Lung (tissue), 12 donors: ENCODE measurements around the gene EPHB6. TPM values are rescaled to one million over a fixed set of nuclear protein-coding genes. Genes with fewer than 3 reads are reported as not detected.

Experiments
- ATAC-seq: fragments of 200-7000 bp; cut with Tn5 transposase; one replicate; pipeline ENCODE4 v1.9.1; 2020; ENCODE audit warnings: moderate number of reproducible peaks; ENCODE audit not compliant: insufficient read depth, low FRiP score
- DNase-seq, 3 donors: peaks; one replicate each; pipeline ENCODE4 v3.0.0-alpha.2; 2013 to 2017
- H3K27ac ChIP-seq, 2 donors: one replicate each; pipeline ENCODE4 v1.5.1; 2013; ENCODE audit warnings: mild to moderate bottlenecking in 2 of 2, moderate library complexity in 2 of 2, control low read depth in 1 of 2, inconsistent platforms in 1 of 2, low read depth in 1 of 2, low read length in 1 of 2
- H3K27me3 ChIP-seq, 3 donors: one replicate each; pipeline ENCODE4 v1.5.1; 2013; ENCODE audit warnings: low read length in 2 of 3; ENCODE audit not compliant: control insufficient read depth in 3 of 3, insufficient read depth in 3 of 3
- H3K36me3 ChIP-seq, 4 donors: one replicate each; pipeline ENCODE4 v1.5.1; 2013; ENCODE audit warnings: low read length in 4 of 4, mild to moderate bottlenecking in 1 of 4, moderate library complexity in 1 of 4; ENCODE audit not compliant: control insufficient read depth in 4 of 4, insufficient read depth in 4 of 4
- H3K4me1 ChIP-seq, 5 donors: one replicate each; pipeline ENCODE4 v1.5.1; 2013; ENCODE audit warnings: low read length in 5 of 5, mild to moderate bottlenecking in 2 of 5, moderate library complexity in 1 of 5; ENCODE audit not compliant: control insufficient read depth in 5 of 5, insufficient read depth in 5 of 5
- H3K4me3 ChIP-seq: one replicate; pipeline ENCODE4 v1.5.1; 2013; ENCODE audit warnings: mild to moderate bottlenecking, control low read depth, moderate library complexity
- H3K9ac ChIP-seq, 2 donors: one replicate each; pipeline ENCODE4 v1.5.1; 2013; ENCODE audit warnings: low read length in 2 of 2, control low read depth in 1 of 2; ENCODE audit not compliant: insufficient read depth in 1 of 2
- H3K9me3 ChIP-seq, 4 donors: one replicate each; pipeline ENCODE4 v1.5.1; 2013; ENCODE audit warnings: low read length in 3 of 4, mild to moderate bottlenecking in 1 of 4, moderate library complexity in 1 of 4; ENCODE audit not compliant: control insufficient read depth in 4 of 4, insufficient read depth in 3 of 4
- WGBS, 2 donors: extraction: QIAGEN DNeasy Blood & Tissue Kit; methylation state at CpG; one replicate each; pipeline ENCODE4 v1.1.7; 2013; 5-methylcytosine and 5-hydroxymethylcytosine counted together
- polyA plus RNA-seq, 2 donors: library from polyadenylated mRNA; stranded (reverse); fragments of 200-250 nt; gene quantifications; one replicate each; pipeline ENCODE4 v1.2.1, GENCODE V29; 2013
- total RNA-seq, 2 donors: library from RNA; depleted of rRNA in 1 of 2; stranded (reverse); fragments of >200 nt in 1 of 2; gene quantifications; one replicate each; pipeline ENCODE4 v1.2.1, GENCODE V29; 2014 to 2021
- TF ChIP-seq, protein P1 (sequence below): IDR thresholded peaks from 2 replicates; pipeline ENCODE4 v1.5.1; 2012; ENCODE audit warnings: mild to moderate bottlenecking; ENCODE audit errors: control extremely low read depth, extremely low read depth
- donor health status: control.
- donor health status: control.
- donor health status: Bipolar disorder and iron deficiency.
- donor health status: healthy.
- donor health status: DM: yes; HTN: yes; CAD: no.

EPHB6 gene
- total and polyA plus RNA-seq, 4 donors: 3.2 to 18.8 (median 13.5) TPM

DNA sequence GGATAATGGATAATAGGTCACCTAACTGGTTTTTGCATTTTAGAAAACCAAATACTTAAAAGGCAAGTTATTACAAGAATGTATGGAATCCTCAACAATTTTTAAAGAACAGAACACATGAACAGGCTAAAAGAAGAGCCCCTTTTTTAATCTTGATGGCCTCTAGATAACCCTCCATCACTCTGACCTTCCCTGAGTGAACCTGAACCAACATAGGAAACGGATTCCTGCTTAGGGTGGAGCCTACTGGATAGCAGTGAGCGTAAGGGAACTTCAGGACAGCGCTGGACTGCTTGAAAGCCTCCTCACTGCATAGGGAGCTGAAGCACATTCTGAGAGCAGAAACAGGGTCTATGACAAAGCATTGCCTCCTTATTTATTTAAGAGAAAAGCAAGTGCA, 58.2 kb downstream of the EPHB6 start:
- DNase-seq (peak in 1 of 3 donors; percentile 10), ATAC-seq (no peak)
- WGBS, 2 donors: 52 to 80% methylated on average over 3 of the region's 3 CpGs
- Histone ChIP-seq H3K4me3 (no peak overlapping the region), H3K36me3 (no peaks in the 10 kb centered on the region), H3K27me3 (no peaks in the 10 kb centered on the region), H3K27ac (no peak overlapping the region), H3K9me3 (no peaks in the 10 kb centered on the region), H3K4me1 (no peaks in the 10 kb centered on the region), H3K9ac (no peak overlapping the region)
- TF ChIP-seq, protein P1, sequence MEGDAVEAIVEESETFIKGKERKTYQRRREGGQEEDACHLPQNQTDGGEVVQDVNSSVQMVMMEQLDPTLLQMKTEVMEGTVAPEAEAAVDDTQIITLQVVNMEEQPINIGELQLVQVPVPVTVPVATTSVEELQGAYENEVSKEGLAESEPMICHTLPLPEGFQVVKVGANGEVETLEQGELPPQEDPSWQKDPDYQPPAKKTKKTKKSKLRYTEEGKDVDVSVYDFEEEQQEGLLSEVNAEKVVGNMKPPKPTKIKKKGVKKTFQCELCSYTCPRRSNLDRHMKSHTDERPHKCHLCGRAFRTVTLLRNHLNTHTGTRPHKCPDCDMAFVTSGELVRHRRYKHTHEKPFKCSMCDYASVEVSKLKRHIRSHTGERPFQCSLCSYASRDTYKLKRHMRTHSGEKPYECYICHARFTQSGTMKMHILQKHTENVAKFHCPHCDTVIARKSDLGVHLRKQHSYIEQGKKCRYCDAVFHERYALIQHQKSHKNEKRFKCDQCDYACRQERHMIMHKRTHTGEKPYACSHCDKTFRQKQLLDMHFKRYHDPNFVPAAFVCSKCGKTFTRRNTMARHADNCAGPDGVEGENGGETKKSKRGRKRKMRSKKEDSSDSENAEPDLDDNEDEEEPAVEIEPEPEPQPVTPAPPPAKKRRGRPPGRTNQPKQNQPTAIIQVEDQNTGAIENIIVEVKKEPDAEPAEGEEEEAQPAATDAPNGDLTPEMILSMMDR: no peak

DNA sequence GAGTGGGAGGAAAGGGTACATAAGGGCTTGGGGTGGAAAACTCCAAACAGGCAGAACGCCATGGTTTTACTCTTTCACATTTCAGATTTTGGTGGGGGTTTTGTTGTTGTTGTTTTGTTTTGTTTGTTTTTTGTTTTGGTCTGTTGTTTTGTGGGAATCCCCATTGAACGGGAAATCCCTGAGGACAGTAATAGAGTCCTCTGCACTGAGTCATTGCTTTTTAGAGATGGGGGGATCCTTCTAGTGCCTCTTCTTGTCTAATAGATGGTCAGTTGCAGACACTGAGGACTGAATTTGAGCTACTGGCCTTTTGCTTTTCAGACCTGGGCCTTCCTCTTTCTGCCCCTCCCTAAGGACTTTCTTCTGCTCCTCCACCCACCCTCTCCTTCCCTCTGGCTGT, 58.7 kb downstream of the EPHB6 start:
- H3K9ac ChIP-seq: no peak overlapping the region
- no peaks in the 10 kb centered on the region for H3K4me1 ChIP-seq
- ATAC-seq (no peak), DNase-seq (no peak)
- 84 to 89% methylated on average over 2 of the region's 2 CpGs for WGBS, 2 donors
- H3K36me3 ChIP-seq: no peaks in the 10 kb centered on the region
- H3K27ac ChIP-seq: no peak overlapping the region
- H3K27me3 ChIP-seq: no peaks in the 10 kb centered on the region
- no peaks in the 10 kb centered on the region for H3K9me3 ChIP-seq
- TF ChIP-seq, protein P1: no peak
- H3K4me3 ChIP-seq: no peak overlapping the region

DNA sequence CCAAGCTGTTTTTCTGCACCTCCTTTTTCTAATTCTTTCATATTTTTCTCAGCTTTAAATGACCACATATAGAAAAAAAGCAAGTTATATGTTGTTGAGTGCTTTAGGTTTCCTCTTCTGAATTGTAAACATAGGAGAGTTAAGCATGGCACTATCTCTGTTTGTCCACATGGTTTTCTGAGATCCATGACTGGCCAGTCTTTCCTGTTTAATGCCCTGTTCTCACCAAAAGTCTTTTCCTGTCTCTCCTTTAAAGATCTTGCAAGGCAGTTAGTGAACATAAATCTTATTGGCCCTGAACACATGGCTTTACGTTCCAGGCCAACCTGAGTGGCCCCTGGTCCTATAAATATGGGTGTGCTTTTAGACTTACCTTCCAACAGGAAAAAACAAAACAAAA, 59.2 kb downstream of the EPHB6 start:
- H3K27ac ChIP-seq: no peak overlapping the region
- ATAC-seq (no peak), DNase-seq (no peak)
- H3K36me3 ChIP-seq: no peaks in the 10 kb centered on the region
- no peaks in the 10 kb centered on the region for H3K9me3 ChIP-seq
- no peak overlapping the region for H3K9ac ChIP-seq
- no peaks in the 10 kb centered on the region for H3K27me3 ChIP-seq
- H3K4me3 ChIP-seq: no peak overlapping the region
- H3K4me1 ChIP-seq: no peaks in the 10 kb centered on the region
- WGBS, 2 donors: 41 to 51% methylated on average over 1 of the region's 1 CpG
- TF ChIP-seq, protein P1: no peak

DNA sequence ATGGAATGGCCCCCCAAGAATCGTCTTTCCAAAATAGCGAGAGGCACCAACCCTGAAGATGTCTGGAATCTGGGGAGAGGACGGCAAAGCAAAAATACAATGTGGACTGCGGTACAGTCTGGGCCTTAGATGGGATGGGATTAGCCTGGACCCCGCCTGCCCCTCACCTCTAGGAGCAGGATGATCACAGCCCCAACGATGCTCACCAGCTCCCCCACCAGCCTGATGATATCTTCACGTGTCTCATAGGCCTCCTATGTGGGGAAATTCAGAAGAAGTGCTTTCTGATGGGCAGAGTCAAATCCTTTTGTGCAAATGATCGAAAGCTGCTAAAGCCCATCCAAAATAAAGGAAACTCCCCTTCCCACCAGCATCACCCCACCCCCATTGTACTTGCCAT, 60.4 kb downstream of the EPHB6 start:
- no peak overlapping the region for H3K4me3 ChIP-seq
- H3K9me3 ChIP-seq: no peaks in the 10 kb centered on the region
- H3K27ac ChIP-seq: no peak overlapping the region
- DNase-seq: no peak
- TF ChIP-seq, protein P1: no peak
- H3K36me3 ChIP-seq: no peaks in the 10 kb centered on the region
- no peak for ATAC-seq
- H3K9ac ChIP-seq: no peak overlapping the region
- 92% methylated on average over 8 of the region's 8 CpGs for WGBS, 2 donors
- H3K27me3 ChIP-seq: no peaks in the 10 kb centered on the region
- no peaks in the 10 kb centered on the region for H3K4me1 ChIP-seq
